Measurements from ENCODE around the gene LRRD1.
A peak's percentile ranks its signal among the peaks of the same experiment; 100 is the strongest.

LRRD1 gene

GRCh38 chr7:92178928-92179924 is at the start of gene LRRD1:
Gene LRRD1 (minus strand): TSS chr7:92179142. CDS start chr7:92165202, 13,940 bp downstream.
- peak; percentile 98 for TF ChIP-seq CTCF (IDR thresholded peaks at IDR 0.05)
- peak within 1 kb of the TSS; percentile 34 for H3K4me3 ChIP-seq (ENCODE audit: low read depth, low read length)
- H3K4me2 ChIP-seq (ENCODE audit: low read length): peak within 1 kb of the TSS; percentile 70
- H3K36me3 ChIP-seq (ENCODE audit: control insufficient read depth, insufficient read depth, low read length): no peaks in the 10 kb centered on the region
- H3K27me3 ChIP-seq (ENCODE audit: control insufficient read depth, insufficient read depth, low read length): no peaks in the 10 kb centered on the region
- no peaks in the 10 kb centered on the region for H3K79me2 ChIP-seq
- peak within 1 kb of the TSS; percentile 65 for H3K27ac ChIP-seq
- no peaks in the 10 kb centered on the region for H3K4me1 ChIP-seq
- no peak within 1 kb of the TSS for H3K9ac ChIP-seq
- H3K9me3 ChIP-seq (ENCODE audit: control insufficient read depth, low read length): no peaks in the 10 kb centered on the region
- H2AFZ ChIP-seq: peak within 1 kb of the TSS; percentile 97

- no peaks in the 10 kb centered on the region for H3K4me1 ChIP-seq
- H3K27me3 ChIP-seq (ENCODE audit: control insufficient read depth, insufficient read depth, low read length): no peaks in the 10 kb centered on the region
- H3K27ac ChIP-seq: no peak overlapping the region
- H3K4me2 ChIP-seq (ENCODE audit: low read length): no peak overlapping the region
- H3K9ac ChIP-seq: no peak overlapping the region
- no peak for TF ChIP-seq CTCF (IDR thresholded peaks at IDR 0.05)
- no peaks in the 10 kb centered on the region for H3K36me3 ChIP-seq (ENCODE audit: control insufficient read depth, insufficient read depth, low read length)
- no peak overlapping the region for H2AFZ ChIP-seq
- no peak overlapping the region for H3K4me3 ChIP-seq (ENCODE audit: low read depth, low read length)
- no peaks in the 10 kb centered on the region for H3K9me3 ChIP-seq (ENCODE audit: control insufficient read depth, low read length)
- no peaks in the 10 kb centered on the region for H3K79me2 ChIP-seq
Observed at GRCh38 chr7:92228742-92229141, 49.8 kb upstream of the LRRD1 start.

- TF ChIP-seq CTCF (IDR thresholded peaks at IDR 0.05): no peak
- Histone ChIP-seq H3K79me2 (no peaks in the 10 kb centered on the region), H3K36me3 (ENCODE audit: control insufficient read depth, insufficient read depth, low read length) (no peaks in the 10 kb centered on the region)
Observed at GRCh38 chr7:92228100-92228499, 49.2 kb upstream of the LRRD1 start.

GRCh38 chr7:92226981-92227380 is 48.0 kb upstream of the LRRD1 start:
- H3K27ac ChIP-seq: no peak overlapping the region
- H3K4me3 ChIP-seq (ENCODE audit: low read depth, low read length): no peak overlapping the region
- no peaks in the 10 kb centered on the region for H3K27me3 ChIP-seq (ENCODE audit: control insufficient read depth, insufficient read depth, low read length)
- H3K4me2 ChIP-seq (ENCODE audit: low read length): no peak overlapping the region
- H2AFZ ChIP-seq: no peak overlapping the region
- TF ChIP-seq CTCF (IDR thresholded peaks at IDR 0.05): no peak
- no peaks in the 10 kb centered on the region for H3K9me3 ChIP-seq (ENCODE audit: control insufficient read depth, low read length)
- H3K79me2 ChIP-seq: no peaks in the 10 kb centered on the region
- no peaks in the 10 kb centered on the region for H3K36me3 ChIP-seq (ENCODE audit: control insufficient read depth, insufficient read depth, low read length)
- no peak overlapping the region for H3K9ac ChIP-seq
- H3K4me1 ChIP-seq: no peaks in the 10 kb centered on the region

More at GRCh38 chr7:92228100-92228499, 49.2 kb upstream of the LRRD1 start:
- Histone ChIP-seq H3K27ac (no peak overlapping the region), H3K4me2 (ENCODE audit: low read length) (no peak overlapping the region), H3K9ac (no peak overlapping the region), H3K4me3 (ENCODE audit: low read depth, low read length) (no peak overlapping the region), H3K9me3 (ENCODE audit: control insufficient read depth, low read length) (no peaks in the 10 kb centered on the region), H3K4me1 (no peaks in the 10 kb centered on the region), H3K27me3 (ENCODE audit: control insufficient read depth, insufficient read depth, low read length) (no peaks in the 10 kb centered on the region), H2AFZ (no peak overlapping the region)

Data from parathyroid adenoma (tissue), 2 donors.